ENCODE results near the gene SLC7A14. TPM values are rescaled to one million over a fixed set of nuclear protein-coding genes. Genes with fewer than 3 reads are reported as not detected.

The SLC7A14 gene
- polyA plus RNA-seq, 3 donors: not detected

DNA sequence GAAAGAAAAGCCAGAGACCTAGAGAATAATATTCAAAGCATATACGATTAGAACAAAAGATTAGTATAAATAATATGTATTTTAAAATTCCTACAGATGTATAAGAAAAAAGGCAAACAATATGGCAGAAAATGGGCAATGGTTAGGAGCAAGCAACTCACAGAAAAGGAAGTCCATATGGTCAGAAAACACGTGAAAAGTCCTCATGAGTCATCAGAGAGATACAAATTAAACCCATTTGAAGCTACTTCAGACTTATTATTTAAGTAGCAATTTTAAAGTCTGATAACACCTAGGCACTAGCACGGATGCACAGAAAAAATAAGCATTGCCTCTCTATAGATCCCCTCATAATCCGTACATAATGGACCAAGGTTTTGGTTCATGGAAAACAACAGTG, 25.6 kb downstream of the SLC7A14 start:
- peaks cover 4% of the 10 kb centered on the region for H3K4me1 Mint-ChIP-seq
- TF ChIP-seq, protein P1, sequence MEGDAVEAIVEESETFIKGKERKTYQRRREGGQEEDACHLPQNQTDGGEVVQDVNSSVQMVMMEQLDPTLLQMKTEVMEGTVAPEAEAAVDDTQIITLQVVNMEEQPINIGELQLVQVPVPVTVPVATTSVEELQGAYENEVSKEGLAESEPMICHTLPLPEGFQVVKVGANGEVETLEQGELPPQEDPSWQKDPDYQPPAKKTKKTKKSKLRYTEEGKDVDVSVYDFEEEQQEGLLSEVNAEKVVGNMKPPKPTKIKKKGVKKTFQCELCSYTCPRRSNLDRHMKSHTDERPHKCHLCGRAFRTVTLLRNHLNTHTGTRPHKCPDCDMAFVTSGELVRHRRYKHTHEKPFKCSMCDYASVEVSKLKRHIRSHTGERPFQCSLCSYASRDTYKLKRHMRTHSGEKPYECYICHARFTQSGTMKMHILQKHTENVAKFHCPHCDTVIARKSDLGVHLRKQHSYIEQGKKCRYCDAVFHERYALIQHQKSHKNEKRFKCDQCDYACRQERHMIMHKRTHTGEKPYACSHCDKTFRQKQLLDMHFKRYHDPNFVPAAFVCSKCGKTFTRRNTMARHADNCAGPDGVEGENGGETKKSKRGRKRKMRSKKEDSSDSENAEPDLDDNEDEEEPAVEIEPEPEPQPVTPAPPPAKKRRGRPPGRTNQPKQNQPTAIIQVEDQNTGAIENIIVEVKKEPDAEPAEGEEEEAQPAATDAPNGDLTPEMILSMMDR (IDR thresholded peaks at IDR 0.05): no peak
- DNase-seq: no peak
- H3K36me3 Mint-ChIP-seq: no peaks in the 10 kb centered on the region
- peaks cover 0 to 5% (median 3%) of the 10 kb centered on the region in 3 donors for H3K27me3 Mint-ChIP-seq (ENCODE audit: low read depth in 3 of 3)
- no peaks in the 10 kb centered on the region for H3K36me3 ChIP-seq (replicated peaks in 1 of 2; ENCODE audit: control insufficient read depth in 1 of 2, insufficient read depth in 2 of 2, low read length in 2 of 2)
- H3K9me3 ChIP-seq (replicated peaks in 1 of 2; ENCODE audit: control insufficient read depth in 1 of 2, insufficient read depth in 1 of 2, low read length in 2 of 2): no peaks in the 10 kb centered on the region
- H3K4me1 ChIP-seq (ENCODE audit: control insufficient read depth in 1 of 2, insufficient read depth in 2 of 2, low read length in 2 of 2): no peaks in the 10 kb centered on the region
- no peak overlapping the region for H3K4me3 ChIP-seq (replicated peaks in 1 of 3; ENCODE audit: low read depth in 2 of 3, low read length in 3 of 3)
- H3K4me3 Mint-ChIP-seq: no peak overlapping the region
- no peaks in the 10 kb centered on the region for H4K20me1 ChIP-seq (ENCODE audit: insufficient read depth, low read length)
- no peaks in the 10 kb centered on the region for H3K27me3 ChIP-seq (ENCODE audit: control insufficient read depth in 2 of 2, insufficient read depth in 2 of 2, low read length in 2 of 2)
- H3K27ac ChIP-seq (ENCODE audit: low read depth in 1 of 2, low read length in 2 of 2): no peak overlapping the region
- H3K4me2 ChIP-seq (replicated peaks; ENCODE audit: extremely low read depth, low read length, poor library complexity, severe bottlenecking): no peak overlapping the region
- peaks cover 0 to 6% (median 0%) of the 10 kb centered on the region in 7 donors for H3K9me3 Mint-ChIP-seq
- H3K27ac Mint-ChIP-seq: no peak overlapping the region
- H2AFZ ChIP-seq (ENCODE audit: insufficient read depth, low read depth, low read length, poor library complexity, severe bottlenecking): no peak overlapping the region
- H3K9ac ChIP-seq (ENCODE audit: insufficient read depth, low read length, poor library complexity, severe bottlenecking): no peak overlapping the region
- intact Hi-C loops (cut with micrococcal nuclease): no loop called here
- WGBS (ENCODE audit: insufficient coverage): 72% methylated on average over 3 of the region's 4 CpGs
- H3K79me2 ChIP-seq (ENCODE audit: insufficient read depth, low read length): no peaks in the 10 kb centered on the region

DNA sequence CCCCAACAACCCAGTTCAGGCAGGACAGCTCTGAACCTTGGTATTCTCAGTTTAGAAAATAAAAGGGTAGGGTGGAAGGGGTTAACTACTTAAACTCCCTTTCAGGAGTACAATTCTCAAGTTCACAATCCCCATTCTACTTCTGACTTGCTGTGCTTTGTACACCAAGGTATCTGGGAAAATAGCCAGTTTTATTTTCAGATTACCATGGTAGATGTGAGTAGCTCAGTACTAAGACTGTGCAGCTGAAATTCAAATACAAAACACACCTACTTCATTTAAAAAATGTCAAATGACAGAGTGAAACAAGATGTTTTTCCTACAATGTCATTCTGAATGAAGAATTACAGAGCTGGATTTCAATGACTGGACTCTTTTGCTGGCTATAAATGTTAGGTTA, 27.4 kb downstream of the SLC7A14 start:
- Mint-ChIP-seq H3K27me3 (ENCODE audit: low read depth in 3 of 3) (peaks cover 3 to 5% (median 5%) of the 10 kb centered on the region in 3 donors), H3K4me1 (no peaks in the 10 kb centered on the region), H3K27ac (no peak overlapping the region), H3K9me3 (peaks cover 0 to 6% (median 0%) of the 10 kb centered on the region in 7 donors), H3K4me3 (no peak overlapping the region), H3K36me3 (no peaks in the 10 kb centered on the region)
- intact Hi-C loops (cut with micrococcal nuclease): no loop called here
- TF ChIP-seq, protein P1 (IDR thresholded peaks at IDR 0.05): no peak
- Histone ChIP-seq H3K4me3 (replicated peaks in 1 of 3; ENCODE audit: low read depth in 2 of 3, low read length in 3 of 3) (no peak overlapping the region), H3K27ac (ENCODE audit: low read depth in 1 of 2, low read length in 2 of 2) (no peak overlapping the region), H3K4me1 (ENCODE audit: control insufficient read depth in 1 of 2, insufficient read depth in 2 of 2, low read length in 2 of 2) (no peaks in the 10 kb centered on the region), H3K9ac (ENCODE audit: insufficient read depth, low read length, poor library complexity, severe bottlenecking) (no peak overlapping the region), H3K79me2 (ENCODE audit: insufficient read depth, low read length) (no peaks in the 10 kb centered on the region), H3K27me3 (ENCODE audit: control insufficient read depth in 2 of 2, insufficient read depth in 2 of 2, low read length in 2 of 2) (no peaks in the 10 kb centered on the region), H2AFZ (ENCODE audit: insufficient read depth, low read depth, low read length, poor library complexity, severe bottlenecking) (no peak overlapping the region), H3K36me3 (replicated peaks in 1 of 2; ENCODE audit: control insufficient read depth in 1 of 2, insufficient read depth in 2 of 2, low read length in 2 of 2) (no peaks in the 10 kb centered on the region), H3K4me2 (replicated peaks; ENCODE audit: extremely low read depth, low read length, poor library complexity, severe bottlenecking) (no peak overlapping the region), H4K20me1 (ENCODE audit: insufficient read depth, low read length) (no peaks in the 10 kb centered on the region), H3K9me3 (replicated peaks in 1 of 2; ENCODE audit: control insufficient read depth in 1 of 2, insufficient read depth in 1 of 2, low read length in 2 of 2) (no peaks in the 10 kb centered on the region)
- no peak for DNase-seq
